ENCODE results near the gene PPIL4. TPM values are rescaled to one million over a fixed set of nuclear protein-coding genes. Genes with fewer than 3 reads are reported as not detected.

Gene PPIL4
- total RNA-seq, 1 experiment from 2014 or later, result 27.7 TPM

DNA sequence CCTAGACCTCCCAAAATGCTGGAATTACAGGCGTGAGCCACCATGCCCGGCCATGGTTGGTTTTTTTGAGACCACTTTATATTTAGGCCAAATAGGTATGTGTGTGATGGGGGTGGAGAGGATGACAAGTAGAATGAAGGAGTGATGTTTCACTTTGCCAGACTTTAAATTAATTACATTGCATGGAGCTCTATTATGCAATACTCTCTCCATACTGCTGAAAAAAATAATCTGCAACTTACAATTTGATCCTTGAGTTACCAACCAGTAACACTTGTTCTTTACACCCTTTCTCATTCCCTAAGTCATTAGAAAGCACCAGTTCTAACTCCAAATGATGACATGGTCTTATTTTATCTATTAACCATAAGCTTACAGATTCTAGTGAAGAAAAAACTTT is 47.1 kb upstream of the PPIL4 start:
- CTCF ChIA-PET, result no interaction called here
- ATAC-seq, result no peak
- H3K36me3 Mint-ChIP-seq, result peaks cover 47% of the 10 kb centered on the region

GRCh38 chr6:149586149-149586548 is 40.3 kb upstream of the PPIL4 start:
- CTCF ChIA-PET, result no interaction called here

More for the DNA sequence above, 47.1 kb upstream of the PPIL4 start:
- no peak for DNase-seq (ENCODE audit: low spot score)
- H3K9me3 Mint-ChIP-seq, result no peaks in the 10 kb centered on the region
- H3K4me3 Mint-ChIP-seq, result no peak overlapping the region
- no peaks in the 10 kb centered on the region for H3K27me3 Mint-ChIP-seq (ENCODE audit: low read depth)
- POLR2A ChIA-PET, result no interaction called here
- TF ChIP-seq ZNF423 (CRISPR knock-in tag; IDR thresholded peaks at IDR 0.05), result no peak
- no peak for TF ChIP-seq MLX (CRISPR knock-in tag; IDR thresholded peaks at IDR 0.05)
- TF ChIP-seq GABPB1 (CRISPR knock-in tag; IDR thresholded peaks at IDR 0.05), result no peak
- TF ChIP-seq, protein P1, sequence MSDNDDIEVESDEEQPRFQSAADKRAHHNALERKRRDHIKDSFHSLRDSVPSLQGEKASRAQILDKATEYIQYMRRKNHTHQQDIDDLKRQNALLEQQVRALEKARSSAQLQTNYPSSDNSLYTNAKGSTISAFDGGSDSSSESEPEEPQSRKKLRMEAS (CRISPR knock-in tag; IDR thresholded peaks at IDR 0.05), result no peak
- no peak for TF ChIP-seq ZNF425 (CRISPR knock-in tag; conservative IDR thresholded peaks at IDR 0.05)
- no peak overlapping the region for H3K27ac Mint-ChIP-seq
- H3K4me1 Mint-ChIP-seq, result no peaks in the 10 kb centered on the region

GRCh38 chr6:149581349-149581748 is 35.5 kb upstream of the PPIL4 start:
- Mint-ChIP-seq H3K4me3 (no peak overlapping the region), H3K27ac (no peak overlapping the region), H3K27me3 (ENCODE audit: low read depth) (no peaks in the 10 kb centered on the region), H3K9me3 (no peaks in the 10 kb centered on the region), H3K4me1 (no peaks in the 10 kb centered on the region), H3K36me3 (peaks cover 50% of the 10 kb centered on the region)
- ChIA-PET CTCF (no interaction called here), POLR2A (no interaction called here)
- ATAC-seq, result no peak
- DNase-seq (ENCODE audit: low spot score), result no peak
- TF ChIP-seq OVOL2 (CRISPR knock-in tag; IDR thresholded peaks at IDR 0.05; ENCODE audit: borderline replicate concordance) (no peak), CDX4 (CRISPR knock-in tag; IDR thresholded peaks at IDR 0.05; ENCODE audit: borderline replicate concordance) (no peak), NFATC4 (CRISPR knock-in tag; IDR thresholded peaks at IDR 0.05) (no peak), MYBL2 (CRISPR knock-in tag; IDR thresholded peaks at IDR 0.05) (no peak), NR1H2 (CRISPR knock-in tag; IDR thresholded peaks at IDR 0.05) (no peak), ZNF671 (CRISPR knock-in tag; IDR thresholded peaks at IDR 0.05) (no peak), ZNF425 (CRISPR knock-in tag; conservative IDR thresholded peaks at IDR 0.05) (no peak), JAZF1 (CRISPR knock-in tag; IDR thresholded peaks at IDR 0.05) (no peak), FOXJ3 (CRISPR knock-in tag; IDR thresholded peaks at IDR 0.05; ENCODE audit: borderline replicate concordance) (no peak), NR3C1 (CRISPR knock-in tag; conservative IDR thresholded peaks at IDR 0.05; ENCODE audit: low read depth) (no peak), CREB1 (CRISPR knock-in tag; IDR thresholded peaks at IDR 0.05) (no peak)
- TF ChIP-seq, protein P2, sequence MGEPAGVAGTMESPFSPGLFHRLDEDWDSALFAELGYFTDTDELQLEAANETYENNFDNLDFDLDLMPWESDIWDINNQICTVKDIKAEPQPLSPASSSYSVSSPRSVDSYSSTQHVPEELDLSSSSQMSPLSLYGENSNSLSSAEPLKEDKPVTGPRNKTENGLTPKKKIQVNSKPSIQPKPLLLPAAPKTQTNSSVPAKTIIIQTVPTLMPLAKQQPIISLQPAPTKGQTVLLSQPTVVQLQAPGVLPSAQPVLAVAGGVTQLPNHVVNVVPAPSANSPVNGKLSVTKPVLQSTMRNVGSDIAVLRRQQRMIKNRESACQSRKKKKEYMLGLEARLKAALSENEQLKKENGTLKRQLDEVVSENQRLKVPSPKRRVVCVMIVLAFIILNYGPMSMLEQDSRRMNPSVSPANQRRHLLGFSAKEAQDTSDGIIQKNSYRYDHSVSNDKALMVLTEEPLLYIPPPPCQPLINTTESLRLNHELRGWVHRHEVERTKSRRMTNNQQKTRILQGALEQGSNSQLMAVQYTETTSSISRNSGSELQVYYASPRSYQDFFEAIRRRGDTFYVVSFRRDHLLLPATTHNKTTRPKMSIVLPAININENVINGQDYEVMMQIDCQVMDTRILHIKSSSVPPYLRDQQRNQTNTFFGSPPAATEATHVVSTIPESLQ (CRISPR knock-in tag; IDR thresholded peaks at IDR 0.05), result no peak
- TF ChIP-seq, protein P3, sequence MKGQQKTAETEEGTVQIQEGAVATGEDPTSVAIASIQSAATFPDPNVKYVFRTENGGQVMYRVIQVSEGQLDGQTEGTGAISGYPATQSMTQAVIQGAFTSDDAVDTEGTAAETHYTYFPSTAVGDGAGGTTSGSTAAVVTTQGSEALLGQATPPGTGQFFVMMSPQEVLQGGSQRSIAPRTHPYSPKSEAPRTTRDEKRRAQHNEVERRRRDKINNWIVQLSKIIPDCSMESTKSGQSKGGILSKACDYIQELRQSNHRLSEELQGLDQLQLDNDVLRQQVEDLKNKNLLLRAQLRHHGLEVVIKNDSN (CRISPR knock-in tag; IDR thresholded peaks at IDR 0.05), result no peak

More at GRCh38 chr6:149586149-149586548, 40.3 kb upstream of the PPIL4 start:
- no peak for TF ChIP-seq CTCF (IDR thresholded peaks at IDR 0.05)
- DNase-seq (ENCODE audit: low spot score), result no peak
- Mint-ChIP-seq H3K27ac (no peak overlapping the region), H3K36me3 (peaks cover 61% of the 10 kb centered on the region), H3K4me3 (no peak overlapping the region), H3K9me3 (no peaks in the 10 kb centered on the region), H3K27me3 (ENCODE audit: low read depth) (no peaks in the 10 kb centered on the region), H3K4me1 (no peaks in the 10 kb centered on the region)
- ATAC-seq, result no peak
- POLR2A ChIA-PET, result interaction anchor here (0.5 kb wide), 1 partner anchor 143 kb away, joined by 3 read pairs; no protein-coding TSS in a partner anchor

All from WTC11 (cell line).